HG03039 (cell line): ENCODE data around the gene PANX3.
A peak's percentile ranks its signal among the peaks of the same experiment; 100 is the strongest.

Experiments used
- ATAC-seq: cut with Tn5 transposase; IDR thresholded peaks from one replicate; pipeline ENCODE4 v1.9.1; 2021; ENCODE audit warnings: mild to moderate bottlenecking, moderate library complexity; ENCODE audit not compliant: unreplicated experiment

The PANX3 gene

GRCh38 chr11:124656774-124657630 is 45.8 kb downstream of the PANX3 start:
- ATAC-seq: no peak

DNA sequence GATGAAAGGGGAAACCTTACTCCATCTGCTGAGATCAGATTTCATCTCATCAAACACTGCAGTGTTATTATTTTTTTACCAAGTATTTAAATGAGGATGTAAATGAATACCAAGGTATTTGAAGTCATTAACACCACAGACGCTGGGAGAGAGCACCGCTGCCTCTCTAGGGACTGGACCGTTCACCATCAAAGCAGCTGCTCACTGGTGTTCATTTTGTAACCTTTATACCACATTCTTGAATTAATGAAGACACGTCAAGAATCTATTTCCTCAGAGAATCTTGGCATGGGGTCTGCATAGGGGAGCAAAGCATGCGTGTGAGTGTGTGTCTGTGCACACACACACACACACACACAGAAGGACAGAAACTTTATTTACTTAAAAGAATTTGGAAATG is 46.7 kb downstream of the PANX3 start:
- no peak for ATAC-seq

DNA sequence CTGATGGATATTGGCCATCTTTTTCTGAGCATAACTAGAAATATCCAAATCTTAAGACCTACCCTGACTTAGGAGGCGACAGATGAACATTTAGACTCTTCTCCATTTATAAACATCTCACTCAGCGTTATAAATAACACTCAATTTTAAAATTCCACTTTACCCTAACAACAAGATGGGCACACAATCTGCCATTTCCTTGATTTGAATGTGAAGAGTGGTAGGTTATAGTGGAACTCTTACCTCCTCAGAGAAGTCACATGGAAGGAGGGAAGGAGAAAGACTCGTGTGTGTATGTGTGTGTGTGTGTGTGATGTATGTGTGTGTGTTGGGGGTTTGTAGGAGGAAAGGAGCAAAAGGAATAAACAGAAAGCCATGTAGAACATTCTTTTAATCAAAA is 47.3 kb downstream of the PANX3 start:
- no peak for ATAC-seq

GRCh38 chr11:124658986-124659385 is 47.8 kb downstream of the PANX3 start:
- no peak for ATAC-seq

GRCh38 chr11:124661553-124661952 is 50.3 kb downstream of the PANX3 start:
- no peak for ATAC-seq

DNA sequence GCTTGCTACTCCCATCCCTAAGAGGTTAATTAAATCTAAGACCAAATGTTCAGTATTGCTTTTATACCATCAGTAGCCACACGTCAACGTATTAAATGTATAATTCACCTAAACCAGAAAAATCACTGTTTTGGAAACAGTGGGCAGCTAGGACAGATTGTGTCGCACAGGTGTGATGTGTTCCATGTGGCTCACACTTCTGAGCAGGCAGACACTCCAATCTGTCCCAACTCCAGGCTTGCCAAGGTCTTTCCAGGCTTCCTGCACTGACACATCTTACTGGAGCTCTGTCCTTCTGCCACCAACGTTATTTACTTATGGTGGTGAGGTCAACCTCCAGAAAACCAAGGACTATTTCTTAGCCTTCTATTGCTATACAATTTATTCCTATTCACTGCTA is 50.9 kb downstream of the PANX3 start:
- no peak for ATAC-seq

- no peak for ATAC-seq
Observed at GRCh38 chr11:124663861-124664260, 52.6 kb downstream of the PANX3 start.

GRCh38 chr11:124667601-124668000 is 56.4 kb downstream of the PANX3 start:
- ATAC-seq: no peak

- ATAC-seq: peak; percentile 33
Observed at GRCh38 chr11:124669193-124669592, 58.0 kb downstream of the PANX3 start.
